ENCODE data around the gene ADGRB3.
"Not testable (repeated sequence)": the region's sequence is repeated elsewhere in the genome, so short reads cannot be mapped to it uniquely, and the experiment has no call there.

ADGRB3 gene

DNA sequence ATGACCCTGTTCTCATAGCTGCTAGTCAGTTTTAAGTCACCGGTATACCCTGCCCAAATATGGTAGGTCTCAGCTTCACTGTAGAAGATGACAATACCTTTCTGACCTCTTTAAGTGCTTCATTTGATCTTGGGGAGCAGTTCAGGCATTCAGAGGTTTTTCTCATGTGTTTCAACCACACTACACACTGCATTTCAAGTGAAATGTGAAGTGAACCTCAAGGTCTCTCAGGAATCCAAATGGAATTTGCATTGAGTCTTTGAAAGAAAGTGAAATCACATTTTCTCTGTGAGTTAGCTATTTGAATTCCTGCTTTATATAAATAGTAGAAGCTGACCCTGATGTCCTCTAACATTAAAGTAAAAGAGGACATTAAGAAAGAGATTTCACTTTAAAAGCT, 461.6 kb downstream of the ADGRB3 start:
- Histone ChIP-seq H3K9me3 (ENCODE audit: control insufficient read depth, low read length) (no peaks in the 10 kb centered on the region), H3K9ac (ENCODE audit: low read length) (no peak overlapping the region), H3K4me3 (ENCODE audit: low read length) (no peak overlapping the region), H3K4me1 (ENCODE audit: control insufficient read depth, insufficient read depth, low read length) (no peaks in the 10 kb centered on the region), H3K27me3 (ENCODE audit: control insufficient read depth, insufficient read depth, low read length) (no peaks in the 10 kb centered on the region), H3K36me3 (ENCODE audit: control insufficient read depth, insufficient read depth, low read length) (no peaks in the 10 kb centered on the region)

- H3K4me3 ChIP-seq (ENCODE audit: low read length) = no peak overlapping the region
- no peak overlapping the region for H3K9ac ChIP-seq (ENCODE audit: low read length)
- H3K9me3 ChIP-seq (ENCODE audit: control insufficient read depth, low read length) = no peaks in the 10 kb centered on the region
- H3K36me3 ChIP-seq (ENCODE audit: control insufficient read depth, insufficient read depth, low read length) = no peaks in the 10 kb centered on the region
- no peaks in the 10 kb centered on the region for H3K4me1 ChIP-seq (ENCODE audit: control insufficient read depth, insufficient read depth, low read length)
- H3K27me3 ChIP-seq (ENCODE audit: control insufficient read depth, insufficient read depth, low read length) = no peaks in the 10 kb centered on the region
These were observed 462.9 kb downstream of the ADGRB3 start for GRCh38 chr6:69097948-69098347.

DNA sequence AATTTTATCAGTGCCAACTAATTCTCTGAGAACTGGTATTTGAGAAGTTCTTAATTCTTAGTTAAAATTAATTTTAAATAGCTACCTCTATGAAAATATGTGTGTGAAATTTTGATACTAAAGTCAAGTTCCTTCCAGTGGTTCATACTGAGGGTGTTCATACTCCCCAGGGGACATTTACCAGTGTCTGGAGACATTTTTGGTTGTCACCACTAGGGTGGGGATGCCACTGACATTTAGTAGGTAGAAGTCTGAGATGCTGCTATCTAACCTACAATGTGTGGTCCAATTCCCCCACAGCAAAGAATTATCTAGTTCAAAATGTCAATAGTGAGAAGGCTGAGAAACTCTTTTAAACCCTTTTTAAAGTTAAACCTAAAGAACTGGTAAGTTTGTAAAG, 463.8 kb downstream of the ADGRB3 start:
- no peaks in the 10 kb centered on the region for H3K4me1 ChIP-seq (ENCODE audit: control insufficient read depth, insufficient read depth, low read length)
- no peaks in the 10 kb centered on the region for H3K27me3 ChIP-seq (ENCODE audit: control insufficient read depth, insufficient read depth, low read length)
- no peak overlapping the region for H3K9ac ChIP-seq (ENCODE audit: low read length)
- H3K36me3 ChIP-seq (ENCODE audit: control insufficient read depth, insufficient read depth, low read length) = no peaks in the 10 kb centered on the region
- H3K9me3 ChIP-seq (ENCODE audit: control insufficient read depth, low read length) = no peaks in the 10 kb centered on the region
- H3K4me3 ChIP-seq (ENCODE audit: low read length) = no peak overlapping the region

DNA sequence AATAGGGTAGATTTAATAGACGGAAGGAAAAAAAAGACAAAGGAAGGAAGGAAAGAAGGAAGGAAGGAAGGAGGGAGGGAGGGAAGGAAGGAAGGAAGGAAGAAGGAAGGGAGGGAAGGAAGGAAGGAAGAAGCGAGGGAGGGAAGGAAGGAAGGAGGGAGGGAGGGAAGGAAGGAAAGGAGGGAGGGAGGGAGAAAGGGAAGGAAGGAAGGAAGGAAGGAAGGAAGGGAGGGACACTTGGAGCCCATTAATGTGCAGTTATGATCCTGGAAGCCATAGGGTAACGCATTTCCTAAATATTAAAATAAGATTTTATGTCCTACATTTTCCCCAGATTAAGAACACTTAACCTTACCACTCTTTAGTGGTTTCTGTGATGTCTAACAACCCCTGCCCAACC, 465.7 kb downstream of the ADGRB3 start:
- Histone ChIP-seq H3K27me3 (ENCODE audit: control insufficient read depth, insufficient read depth, low read length) (no peaks in the 10 kb centered on the region), H3K9me3 (ENCODE audit: control insufficient read depth, low read length) (no peaks in the 10 kb centered on the region), H3K4me3 (ENCODE audit: low read length) (no peak overlapping the region), H3K9ac (ENCODE audit: low read length) (no peak overlapping the region), H3K4me1 (ENCODE audit: control insufficient read depth, insufficient read depth, low read length) (no peaks in the 10 kb centered on the region), H3K36me3 (ENCODE audit: control insufficient read depth, insufficient read depth, low read length) (no peaks in the 10 kb centered on the region)

DNA sequence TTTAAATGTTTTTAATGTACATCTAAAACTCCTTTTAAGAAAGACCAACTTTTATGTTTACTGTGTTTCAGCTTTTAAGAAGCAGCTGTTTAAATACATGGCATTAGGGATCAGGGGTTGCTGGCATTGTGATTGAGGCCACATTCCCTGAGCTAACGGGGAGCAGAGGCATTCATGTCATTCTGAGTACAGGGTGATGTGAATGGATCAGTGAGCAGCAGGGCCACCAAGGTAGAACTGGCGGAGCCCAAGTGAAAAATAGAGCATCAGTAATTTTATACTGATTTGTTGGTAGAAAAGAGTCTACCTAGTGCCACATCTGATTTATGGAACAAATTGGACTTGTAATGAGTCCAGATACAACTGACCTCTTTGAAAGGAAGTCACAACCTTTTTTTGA, 467.3 kb downstream of the ADGRB3 start:
- H3K9ac ChIP-seq (ENCODE audit: low read length) = no peak overlapping the region
- H3K4me1 ChIP-seq (ENCODE audit: control insufficient read depth, insufficient read depth, low read length) = no peaks in the 10 kb centered on the region
- no peaks in the 10 kb centered on the region for H3K27me3 ChIP-seq (ENCODE audit: control insufficient read depth, insufficient read depth, low read length)
- no peaks in the 10 kb centered on the region for H3K36me3 ChIP-seq (ENCODE audit: control insufficient read depth, insufficient read depth, low read length)
- no peak overlapping the region for H3K4me3 ChIP-seq (ENCODE audit: low read length)
- no peaks in the 10 kb centered on the region for H3K9me3 ChIP-seq (ENCODE audit: control insufficient read depth, low read length)

- Histone ChIP-seq H3K9me3 (ENCODE audit: control insufficient read depth, low read length) (no peaks in the 10 kb centered on the region), H3K27me3 (ENCODE audit: control insufficient read depth, insufficient read depth, low read length) (no peaks in the 10 kb centered on the region), H3K9ac (ENCODE audit: low read length) (no peak overlapping the region), H3K4me1 (ENCODE audit: control insufficient read depth, insufficient read depth, low read length) (no peaks in the 10 kb centered on the region), H3K36me3 (ENCODE audit: control insufficient read depth, insufficient read depth, low read length) (no peaks in the 10 kb centered on the region), H3K4me3 (ENCODE audit: low read length) (no peak overlapping the region)
These were observed 470.2 kb downstream of the ADGRB3 start for GRCh38 chr6:69105288-69105687.

DNA sequence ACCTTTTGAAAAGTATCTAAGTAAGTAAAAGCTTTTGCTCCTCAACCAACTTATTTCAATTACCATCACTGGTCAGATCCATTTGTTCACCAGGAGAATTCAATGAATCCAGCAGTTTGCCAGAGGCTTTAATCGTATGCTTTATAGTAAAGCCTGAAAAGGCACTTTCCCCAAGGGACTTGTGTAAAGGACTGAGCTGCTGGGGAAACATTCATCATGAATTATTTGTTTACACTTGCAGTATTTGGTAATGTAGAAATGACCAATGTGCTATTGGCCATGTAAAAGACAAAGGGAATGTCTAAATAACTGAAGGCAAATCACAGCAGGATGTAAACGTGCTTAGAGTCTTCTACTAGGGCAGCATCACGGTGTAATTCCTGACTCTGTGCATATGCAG, 471.4 kb downstream of the ADGRB3 start:
- Histone ChIP-seq H3K27me3 (ENCODE audit: control insufficient read depth, insufficient read depth, low read length) (no peaks in the 10 kb centered on the region), H3K9ac (ENCODE audit: low read length) (no peak overlapping the region), H3K36me3 (ENCODE audit: control insufficient read depth, insufficient read depth, low read length) (no peaks in the 10 kb centered on the region), H3K4me3 (ENCODE audit: low read length) (no peak overlapping the region), H3K4me1 (ENCODE audit: control insufficient read depth, insufficient read depth, low read length) (no peaks in the 10 kb centered on the region), H3K9me3 (ENCODE audit: control insufficient read depth, low read length) (no peaks in the 10 kb centered on the region)

DNA sequence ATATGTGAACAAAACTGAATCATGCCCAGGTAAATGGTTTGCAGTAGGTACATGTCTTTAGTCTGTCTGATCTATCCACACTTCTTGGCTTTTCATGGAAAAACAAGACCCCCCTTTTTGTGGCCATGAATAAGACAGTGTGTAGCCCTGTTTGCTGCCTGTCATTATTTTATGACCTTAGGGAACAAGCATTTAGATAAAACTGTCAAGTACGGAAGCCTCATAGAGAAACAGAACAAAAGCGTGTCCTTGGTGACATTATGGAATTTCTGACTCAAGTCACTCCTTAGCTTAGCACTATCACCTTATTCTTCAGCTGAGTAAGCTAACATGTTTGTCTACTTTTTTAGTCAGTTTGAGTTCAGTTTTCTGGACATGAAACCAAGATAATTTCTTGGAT, 476.2 kb downstream of the ADGRB3 start:
- H3K27me3 ChIP-seq (ENCODE audit: control insufficient read depth, insufficient read depth, low read length) = no peaks in the 10 kb centered on the region
- H3K9ac ChIP-seq (ENCODE audit: low read length) = no peak overlapping the region

DNA sequence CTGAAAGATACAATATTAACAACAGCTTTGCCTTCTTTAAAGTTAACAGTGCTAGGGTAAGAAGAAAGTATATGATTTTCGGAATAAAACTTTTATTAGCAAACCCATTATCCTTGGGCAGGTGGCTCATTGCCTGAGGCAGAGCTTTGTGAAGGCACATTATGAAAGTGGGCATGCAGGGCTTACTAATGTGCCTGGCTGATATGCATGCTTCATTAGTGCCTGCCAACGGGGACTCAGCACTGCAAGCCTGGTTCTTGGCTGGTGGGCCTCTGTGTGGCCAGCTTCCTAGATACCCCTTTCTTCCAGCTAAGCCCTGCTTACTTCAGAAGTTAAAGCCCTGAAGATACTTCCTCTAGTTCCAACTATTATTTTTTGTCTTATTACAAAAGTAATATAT, 481.6 kb downstream of the ADGRB3 start:
- H3K27me3 ChIP-seq (ENCODE audit: control insufficient read depth, insufficient read depth, low read length) = no peaks in the 10 kb centered on the region
- H3K4me1 ChIP-seq (ENCODE audit: control insufficient read depth, insufficient read depth, low read length) = no peaks in the 10 kb centered on the region
- no peak overlapping the region for H3K9ac ChIP-seq (ENCODE audit: low read length)
- no peaks in the 10 kb centered on the region for H3K9me3 ChIP-seq (ENCODE audit: control insufficient read depth, low read length)
- no peaks in the 10 kb centered on the region for H3K36me3 ChIP-seq (ENCODE audit: control insufficient read depth, insufficient read depth, low read length)
- no peak overlapping the region for H3K4me3 ChIP-seq (ENCODE audit: low read length)

More for the DNA sequence above, 476.2 kb downstream of the ADGRB3 start:
- Histone ChIP-seq H3K36me3 (ENCODE audit: control insufficient read depth, insufficient read depth, low read length) (no peaks in the 10 kb centered on the region), H3K4me3 (ENCODE audit: low read length) (no peak overlapping the region), H3K9me3 (ENCODE audit: control insufficient read depth, low read length) (no peaks in the 10 kb centered on the region), H3K4me1 (ENCODE audit: control insufficient read depth, insufficient read depth, low read length) (no peaks in the 10 kb centered on the region)

DNA sequence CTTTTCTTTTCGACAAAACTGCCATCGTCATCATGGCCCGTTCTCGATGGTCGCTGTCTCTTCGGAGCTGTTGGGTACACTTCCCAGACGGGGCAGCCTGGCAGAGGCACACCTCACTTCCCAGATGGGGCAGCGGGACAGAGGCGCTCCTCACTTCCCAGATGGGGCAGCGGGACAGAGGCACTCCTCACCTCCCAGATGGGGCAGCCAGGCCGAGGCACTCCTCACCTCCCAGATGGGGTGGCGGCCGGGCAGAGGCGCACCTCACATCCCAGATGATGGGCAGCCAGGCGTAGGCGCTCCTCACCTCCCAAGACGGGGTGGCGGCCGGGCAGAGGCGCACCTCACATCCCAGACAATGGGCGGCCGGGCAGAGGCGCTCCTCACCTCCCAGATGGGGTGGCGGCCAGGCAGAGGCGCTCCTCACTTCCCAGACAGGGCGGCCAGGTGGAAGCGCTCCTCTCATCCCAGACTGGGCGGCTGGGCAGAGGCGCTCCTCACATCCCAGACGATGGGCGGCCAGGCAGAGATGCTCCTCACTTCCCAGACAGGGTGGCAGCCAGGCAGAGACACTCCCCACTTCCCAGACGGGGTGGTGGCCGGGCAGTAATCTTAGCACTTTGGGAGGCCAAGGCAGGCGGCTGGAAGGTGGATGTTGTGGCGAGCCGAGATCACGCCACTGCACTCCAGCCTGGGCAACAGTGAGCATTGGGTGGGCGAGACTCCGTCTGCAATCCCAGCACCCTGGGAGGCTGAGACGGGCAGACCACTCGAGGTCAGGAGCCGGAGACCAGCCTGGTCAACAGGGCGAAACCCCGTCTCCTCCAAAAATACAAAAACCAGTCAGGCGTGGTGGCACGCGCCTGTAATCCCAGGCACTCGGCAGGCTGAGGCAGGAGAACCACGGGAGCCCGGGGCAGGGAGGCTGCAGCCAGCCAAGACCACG, 486.7 kb downstream of the ADGRB3 start:
- not testable (repeated sequence) for H3K36me3 ChIP-seq (ENCODE audit: control insufficient read depth, insufficient read depth, low read length); H3K27me3 ChIP-seq (ENCODE audit: control insufficient read depth, insufficient read depth, low read length); H3K4me3 ChIP-seq (ENCODE audit: low read length); H3K4me1 ChIP-seq (ENCODE audit: control insufficient read depth, insufficient read depth, low read length); H3K9ac ChIP-seq (ENCODE audit: low read length); H3K9me3 ChIP-seq (ENCODE audit: control insufficient read depth, low read length)

DNA sequence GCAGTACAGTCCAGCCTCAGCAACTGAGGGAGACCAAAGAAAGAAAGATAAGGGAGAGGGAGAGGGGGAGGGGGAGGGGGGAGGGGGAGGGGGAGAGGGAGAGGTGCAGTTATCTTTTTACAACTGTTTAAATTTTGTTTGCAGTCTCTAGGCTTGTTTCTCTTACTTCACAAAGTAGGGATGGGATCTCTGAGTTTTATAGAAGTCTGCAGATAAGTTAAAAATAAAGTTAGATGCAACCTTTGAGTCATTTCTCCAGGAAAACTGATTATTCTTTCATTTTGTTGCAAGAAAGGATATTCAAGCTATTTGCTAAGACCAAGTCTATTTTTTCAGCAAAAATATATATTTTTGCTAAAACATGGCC, 487.3 kb downstream of the ADGRB3 start:
- H3K27me3 ChIP-seq (ENCODE audit: control insufficient read depth, insufficient read depth, low read length) = no peaks in the 10 kb centered on the region
- no peaks in the 10 kb centered on the region for H3K9me3 ChIP-seq (ENCODE audit: control insufficient read depth, low read length)
- no peak overlapping the region for H3K9ac ChIP-seq (ENCODE audit: low read length)
- no peaks in the 10 kb centered on the region for H3K36me3 ChIP-seq (ENCODE audit: control insufficient read depth, insufficient read depth, low read length)
- H3K4me1 ChIP-seq (ENCODE audit: control insufficient read depth, insufficient read depth, low read length) = no peaks in the 10 kb centered on the region
- no peak overlapping the region for H3K4me3 ChIP-seq (ENCODE audit: low read length)

DNA sequence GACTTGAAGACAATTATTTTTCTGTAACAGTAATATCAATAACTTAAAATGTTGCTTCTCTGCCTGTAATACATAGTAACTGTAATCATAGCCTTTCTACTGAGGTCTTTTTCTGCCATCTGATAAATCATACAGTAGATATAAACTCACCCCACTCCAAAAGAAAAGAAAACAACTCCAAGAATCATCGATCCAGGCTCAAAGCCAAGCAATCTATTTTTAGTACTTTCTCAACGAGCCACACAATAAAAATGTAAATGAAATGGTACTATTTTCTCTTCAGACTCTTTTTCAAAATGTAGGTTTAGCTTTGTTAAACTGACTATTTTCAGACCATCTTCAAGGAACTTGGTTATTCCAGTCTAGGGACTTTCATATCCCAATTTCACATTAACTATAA, 493.3 kb downstream of the ADGRB3 start:
- Histone ChIP-seq H3K4me1 (ENCODE audit: control insufficient read depth, insufficient read depth, low read length) (no peaks in the 10 kb centered on the region), H3K9me3 (ENCODE audit: control insufficient read depth, low read length) (no peaks in the 10 kb centered on the region), H3K9ac (ENCODE audit: low read length) (no peak overlapping the region), H3K27me3 (ENCODE audit: control insufficient read depth, insufficient read depth, low read length) (no peaks in the 10 kb centered on the region), H3K36me3 (ENCODE audit: control insufficient read depth, insufficient read depth, low read length) (no peaks in the 10 kb centered on the region), H3K4me3 (ENCODE audit: low read length) (no peak overlapping the region)

DNA sequence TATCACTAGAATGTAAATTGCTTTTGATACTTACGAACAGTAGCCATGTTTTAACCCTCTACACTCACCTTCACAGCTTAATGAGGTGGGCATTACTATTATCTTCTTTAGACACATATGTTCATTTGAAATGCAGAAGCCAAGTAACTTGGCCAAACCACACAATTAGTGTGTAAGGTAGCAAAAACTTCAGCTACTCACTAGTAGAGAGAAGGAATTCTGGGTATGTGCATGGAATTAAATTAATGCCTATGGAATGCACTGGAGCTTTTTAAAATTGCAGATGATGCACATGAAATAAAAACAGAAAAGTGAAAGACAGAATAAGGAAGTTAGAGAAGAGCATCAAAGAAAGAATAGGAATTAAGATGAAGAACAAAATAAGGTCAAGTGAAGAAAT, 494.0 kb downstream of the ADGRB3 start:
- no peaks in the 10 kb centered on the region for H3K27me3 ChIP-seq (ENCODE audit: control insufficient read depth, insufficient read depth, low read length)
- H3K36me3 ChIP-seq (ENCODE audit: control insufficient read depth, insufficient read depth, low read length) = no peaks in the 10 kb centered on the region
- no peaks in the 10 kb centered on the region for H3K4me1 ChIP-seq (ENCODE audit: control insufficient read depth, insufficient read depth, low read length)
- H3K4me3 ChIP-seq (ENCODE audit: low read length) = no peak overlapping the region
- H3K9ac ChIP-seq (ENCODE audit: low read length) = no peak overlapping the region
- H3K9me3 ChIP-seq (ENCODE audit: control insufficient read depth, low read length) = no peaks in the 10 kb centered on the region
